GM23338 (cell line): ENCODE results near the gene NUTM2D.
"Not testable (repeated sequence)": the region's sequence is repeated elsewhere in the genome, so short reads cannot be mapped to it uniquely, and the experiment has no call there.

ENCODE experiments used
- CTCF ChIP-seq, 2 experiments: fragments of 200-600 bp in 1 of 2; sonication (generic) in 1 of 2; conservative IDR thresholded peaks; 2 replicates each; pipeline versions ENCODE4 v1.5.1 to v1.6.1; 2016 to 2017; ENCODE audit warnings: antibody characterized with exemption in 2 of 2, low read depth in 2 of 2, mild to moderate bottlenecking in 2 of 2, moderate library complexity in 1 of 2
- ETS1 ChIP-seq: IDR thresholded peaks from 2 replicates; pipeline ENCODE4 v1.6.1; 2016; ENCODE audit warnings: antibody characterized with exemption
- EZH2phosphoT487 ChIP-seq: fragments of 200-600 bp; sonication (generic); IDR thresholded peaks from one replicate; pipeline ENCODE4 v1.8.1; 2018; ENCODE audit warnings: antibody characterized with exemption; ENCODE audit not compliant: unreplicated experiment
- POLR2AphosphoS5 ChIP-seq: IDR thresholded peaks from 2 replicates; pipeline ENCODE4 v1.6.1; 2016; ENCODE audit warnings: antibody characterized with exemption, low read depth

GRCh38 chr10:87369514-87370112 lies 12.1 kb downstream of the NUTM2D start:
- TF ChIP-seq CTCF (conservative IDR thresholded peaks at IDR 0.05; ENCODE audit: low read depth in 2 of 2); POLR2AphosphoS5; EZH2phosphoT487; ETS1: not testable (repeated sequence)
